Activated CD8-positive, alpha-beta memory T cell treated with anti-CD3 and anti-CD28 coated beads, Interleukin-2, amount 10 ng/mL, durations not matched to agents 7 days and 5 days (primary cell): ENCODE measurements around the gene ANKRD39. TPM values are rescaled to one million over a fixed set of nuclear protein-coding genes. Genes with fewer than 3 reads are reported as not detected.

Experiments used
- ATAC-seq: fragments of 150-1000 bp; cut with Tn5 transposase; one replicate; pipeline ENCODE4 v1.10.0; 2021; ENCODE audit warnings: moderate library complexity
- CTCF ChIA-PET: fragments of 350-600 bp; sonication (Branson Sonifier 250); formaldehyde crosslinking; loops from one replicate; lab custom pipeline; 2021; ENCODE audit warnings: antibody characterized with exemption; lab: Charles Lee
- DNase-seq: peaks from one replicate; pipeline ENCODE4 v3.0.0-alpha.2; 2020
- H3K27ac Mint-ChIP-seq: one replicate; pipeline ENCODE4 v1.8.0; 2021; ENCODE audit warnings: mild to moderate bottlenecking, mixed read lengths
- H3K27me3 Mint-ChIP-seq: one replicate; pipeline ENCODE4 v1.8.0; 2021; ENCODE audit warnings: mixed read lengths
- H3K36me3 Mint-ChIP-seq: one replicate; pipeline ENCODE4 v1.8.0; 2021; ENCODE audit warnings: mild to moderate bottlenecking, mixed read lengths
- H3K4me1 Mint-ChIP-seq: one replicate; pipeline ENCODE4 v1.8.0; 2021; ENCODE audit warnings: mixed read lengths
- H3K4me3 Mint-ChIP-seq: one replicate; pipeline ENCODE4 v1.8.0; 2021; ENCODE audit warnings: mild to moderate bottlenecking, moderate library complexity, mixed read lengths
- H3K9me3 Mint-ChIP-seq: one replicate; pipeline ENCODE4 v1.8.0; 2022; ENCODE audit warnings: low read depth, mixed read lengths
- total RNA-seq, 2 experiments: library from RNA; stranded (reverse); gene quantifications; one replicate each; pipeline ENCODE4 v1.2.3, GENCODE V29; 2021

ANKRD39 gene
- total RNA-seq, 2 experiments from 2014 or later: 32.6 to 42.6 TPM

DNA sequence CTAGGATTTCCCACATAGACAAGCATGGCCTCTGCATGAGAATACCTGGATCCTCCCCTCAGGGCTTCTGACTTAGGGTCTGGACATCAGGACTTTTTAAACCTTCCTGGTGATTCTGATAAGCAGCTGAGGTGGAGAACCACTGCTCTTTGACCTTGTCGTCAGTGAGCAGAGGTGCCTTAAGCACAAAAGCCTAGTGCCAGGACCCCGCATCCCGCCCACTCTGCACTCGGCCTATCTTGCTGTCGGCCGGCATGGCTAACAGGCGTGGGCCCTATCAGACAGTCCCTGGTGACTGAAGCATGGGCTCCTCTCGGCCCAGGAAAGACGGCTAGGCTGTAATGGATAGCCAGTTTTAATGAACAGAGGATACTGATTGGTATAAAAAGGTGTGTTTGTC is 20.2 kb downstream of the ANKRD39 start:
- no peaks in the 10 kb centered on the region for H3K9me3 Mint-ChIP-seq
- H3K4me1 Mint-ChIP-seq: peaks cover 18% of the 10 kb centered on the region
- CTCF ChIA-PET: interaction anchor here (0.6 kb wide), 1 partner anchor 33 kb away, joined by 3 read pairs; no protein-coding TSS in a partner anchor
- no peak overlapping the region for H3K4me3 Mint-ChIP-seq
- H3K36me3 Mint-ChIP-seq: peaks cover 19% of the 10 kb centered on the region
- no peak overlapping the region for H3K27ac Mint-ChIP-seq
- DNase-seq (no peak), ATAC-seq (no peak)
- no peaks in the 10 kb centered on the region for H3K27me3 Mint-ChIP-seq

DNA sequence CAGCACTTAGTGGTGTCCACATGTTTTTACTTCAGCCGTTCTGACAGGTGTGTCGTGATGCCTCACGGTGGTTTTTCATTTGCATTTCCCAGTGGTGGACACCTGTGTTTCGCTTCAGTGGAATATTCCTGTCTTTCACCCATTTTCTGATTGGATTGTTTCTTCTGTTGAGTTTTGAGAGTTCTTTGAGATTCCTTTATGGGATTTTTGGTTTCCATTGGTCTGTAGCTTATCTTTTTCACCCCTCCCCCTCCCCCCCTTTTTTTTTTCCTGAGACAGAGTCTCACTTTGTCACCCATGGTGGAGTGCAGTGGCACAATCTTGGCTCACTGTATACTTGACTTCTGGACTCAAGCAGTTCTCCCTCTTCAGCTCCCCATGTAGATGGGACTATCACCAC is 22.0 kb downstream of the ANKRD39 start:
- Mint-ChIP-seq H3K9me3 (no peaks in the 10 kb centered on the region), H3K27ac (no peak overlapping the region), H3K27me3 (no peaks in the 10 kb centered on the region), H3K36me3 (peaks cover 21% of the 10 kb centered on the region), H3K4me3 (no peak overlapping the region), H3K4me1 (peaks cover 16% of the 10 kb centered on the region)
- ATAC-seq (no peak), DNase-seq (no peak)
- CTCF ChIA-PET: no interaction called here

DNA sequence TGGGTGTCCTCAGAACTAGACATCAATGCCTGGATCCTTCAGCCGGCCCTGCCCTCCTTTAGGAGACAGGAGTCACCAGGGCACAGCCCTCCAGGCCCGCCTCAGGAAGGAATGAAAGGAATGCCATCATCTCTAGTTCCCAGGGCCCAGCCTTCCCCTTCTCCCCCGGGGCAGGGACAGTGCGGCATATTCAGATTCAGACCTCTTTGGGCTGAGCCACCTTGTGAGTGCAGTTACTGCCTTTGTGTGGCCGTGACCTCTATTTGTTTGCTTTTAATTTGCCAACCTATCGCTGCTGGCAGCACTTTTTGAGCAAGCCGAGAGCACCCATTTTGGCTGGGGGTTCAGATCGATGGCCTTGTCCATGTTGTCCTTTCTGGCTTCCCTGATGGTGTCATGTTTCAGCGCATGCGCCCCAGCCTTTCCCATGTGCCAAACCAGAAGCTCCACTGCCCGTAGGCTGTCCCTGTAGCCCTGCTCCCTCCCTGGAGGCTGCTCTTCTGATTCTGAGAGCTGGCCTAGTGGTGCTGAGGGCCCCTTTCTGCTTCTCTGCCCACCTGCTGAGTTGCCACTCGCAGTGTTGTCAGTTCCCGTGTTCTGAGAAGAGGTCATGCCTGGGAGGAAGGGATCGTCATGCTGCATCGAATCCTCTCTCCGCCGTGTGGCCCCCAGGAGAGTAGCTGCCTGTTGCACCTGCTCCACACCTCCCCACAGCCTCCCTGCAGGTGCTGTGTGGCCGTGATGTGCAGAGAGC is 24.9 kb downstream of the ANKRD39 start:
- CTCF ChIA-PET: interaction anchor here (0.6 kb wide), 1 partner anchor 559 kb away, joined by 3 read pairs; no protein-coding TSS in a partner anchor
- DNase-seq: no peak
- H3K36me3 Mint-ChIP-seq: peaks cover 27% of the 10 kb centered on the region

DNA sequence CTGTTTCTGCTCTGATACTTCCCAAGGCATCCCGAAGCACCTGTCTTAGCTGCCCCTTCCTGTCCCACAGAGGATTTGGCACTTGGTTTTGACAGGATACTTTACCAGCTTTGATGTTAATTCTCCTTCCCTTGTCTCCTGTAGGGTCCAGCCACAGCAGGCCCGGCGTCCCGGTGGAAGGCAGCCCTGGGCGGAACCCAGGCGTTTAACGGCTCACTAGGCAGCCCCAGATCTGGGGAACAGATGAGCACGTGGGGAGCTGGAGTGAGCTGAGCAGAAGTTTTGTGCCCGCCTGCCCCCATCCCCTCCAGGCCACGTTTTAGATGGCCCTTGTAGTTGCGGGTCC is 25.4 kb downstream of the ANKRD39 start:
- CTCF ChIA-PET: interaction anchor here (0.6 kb wide), 1 partner anchor 559 kb away, joined by 3 read pairs; no protein-coding TSS in a partner anchor
- H3K27ac Mint-ChIP-seq: no peak overlapping the region
- DNase-seq (no peak), ATAC-seq (no peak)
- no peak overlapping the region for H3K4me3 Mint-ChIP-seq
- H3K9me3 Mint-ChIP-seq: no peaks in the 10 kb centered on the region
- no peaks in the 10 kb centered on the region for H3K27me3 Mint-ChIP-seq
- no peaks in the 10 kb centered on the region for H3K4me1 Mint-ChIP-seq
- H3K36me3 Mint-ChIP-seq: peaks cover 28% of the 10 kb centered on the region

More for the DNA sequence above, 24.9 kb downstream of the ANKRD39 start:
- no peak overlapping the region for H3K27ac Mint-ChIP-seq
- H3K27me3 Mint-ChIP-seq: no peaks in the 10 kb centered on the region
- no peak overlapping the region for H3K4me3 Mint-ChIP-seq
- H3K9me3 Mint-ChIP-seq: no peaks in the 10 kb centered on the region
- no peak for ATAC-seq
- no peaks in the 10 kb centered on the region for H3K4me1 Mint-ChIP-seq

DNA sequence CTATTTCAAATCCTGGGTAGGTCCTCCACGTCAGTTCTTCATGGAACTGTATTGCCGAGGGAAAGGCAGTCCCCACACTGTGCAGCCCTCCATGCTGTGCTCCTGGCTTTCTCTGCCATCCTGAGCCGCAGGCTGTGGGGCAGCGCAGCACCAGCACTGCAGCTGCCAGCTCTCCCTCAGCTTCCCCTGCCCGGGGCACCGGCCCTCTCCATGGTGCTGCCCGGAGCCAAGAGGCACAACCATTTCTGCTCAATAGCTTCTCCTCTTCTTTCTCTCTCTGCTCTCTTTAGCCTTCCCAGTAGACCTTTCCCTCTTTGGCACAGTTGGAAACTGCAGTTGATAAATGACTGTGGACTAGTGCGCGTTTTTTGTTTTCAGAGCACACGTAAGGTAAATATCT is 26.1 kb downstream of the ANKRD39 start:
- no peak overlapping the region for H3K4me3 Mint-ChIP-seq
- no peak overlapping the region for H3K27ac Mint-ChIP-seq
- no peaks in the 10 kb centered on the region for H3K9me3 Mint-ChIP-seq
- H3K4me1 Mint-ChIP-seq: no peaks in the 10 kb centered on the region
- CTCF ChIA-PET: no interaction called here
- DNase-seq: no peak
- ATAC-seq: no peak
- H3K36me3 Mint-ChIP-seq: peaks cover 27% of the 10 kb centered on the region
- H3K27me3 Mint-ChIP-seq: no peaks in the 10 kb centered on the region

DNA sequence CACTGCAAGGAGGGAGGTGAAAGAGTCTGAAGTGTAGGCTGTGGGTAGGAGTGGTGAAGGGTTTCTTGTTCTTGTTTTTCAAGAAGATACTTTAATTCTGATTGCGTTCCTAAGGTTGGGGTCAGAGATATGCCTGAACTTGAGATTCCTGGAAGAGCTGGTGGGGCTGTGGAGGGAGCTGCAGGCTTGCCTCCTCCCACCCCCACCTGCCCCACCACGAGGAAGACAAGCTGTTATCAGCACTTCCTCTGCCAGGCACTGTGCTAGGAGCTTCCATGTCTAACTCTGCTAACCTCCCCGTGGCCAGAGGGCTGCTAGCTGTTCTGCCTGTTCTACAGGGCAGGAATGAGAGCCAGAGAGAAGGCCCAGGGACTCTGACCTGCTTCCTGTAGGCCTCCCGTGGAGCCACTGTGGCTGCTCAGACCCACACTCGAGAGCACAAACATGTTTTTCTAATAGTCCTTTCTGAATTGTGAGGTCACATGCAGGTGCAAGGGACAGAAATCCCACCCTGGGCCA is 27.7 kb downstream of the ANKRD39 start:
- Mint-ChIP-seq H3K36me3 (peaks cover 25% of the 10 kb centered on the region), H3K4me3 (no peak overlapping the region), H3K27ac (peak overlapping the region; percentile 30), H3K27me3 (no peaks in the 10 kb centered on the region), H3K9me3 (no peaks in the 10 kb centered on the region), H3K4me1 (no peaks in the 10 kb centered on the region)
- CTCF ChIA-PET: no interaction called here
- ATAC-seq (no peak), DNase-seq (no peak)

DNA sequence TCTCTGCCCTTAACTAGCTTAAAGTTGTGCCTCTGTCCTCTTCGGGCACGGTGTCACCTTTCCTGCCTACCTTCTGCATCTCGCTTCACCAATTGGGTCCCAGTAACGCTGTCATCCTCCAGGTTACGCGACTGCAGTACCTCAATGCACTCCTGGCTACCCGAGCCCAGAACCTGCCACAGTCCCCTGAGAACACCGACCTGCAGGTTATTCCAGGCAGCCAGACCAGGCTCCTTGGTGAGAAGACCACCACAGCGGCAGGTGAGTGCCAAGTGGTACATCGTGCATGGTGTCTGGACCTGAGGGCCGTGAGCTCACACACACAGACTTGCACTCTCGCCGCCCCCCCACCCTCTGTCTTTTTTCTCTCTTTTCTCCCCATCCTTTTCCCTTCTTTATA is 28.9 kb downstream of the ANKRD39 start:
- H3K9me3 Mint-ChIP-seq: no peaks in the 10 kb centered on the region
- CTCF ChIA-PET: interaction anchor here (1.5 kb wide), 1 partner anchor 122 kb away, joined by 4 read pairs; no protein-coding TSS in a partner anchor
- ATAC-seq (no peak), DNase-seq (no peak)
- no peak overlapping the region for H3K27ac Mint-ChIP-seq
- no peaks in the 10 kb centered on the region for H3K4me1 Mint-ChIP-seq
- no peak overlapping the region for H3K4me3 Mint-ChIP-seq
- no peaks in the 10 kb centered on the region for H3K27me3 Mint-ChIP-seq
- peaks cover 21% of the 10 kb centered on the region for H3K36me3 Mint-ChIP-seq

DNA sequence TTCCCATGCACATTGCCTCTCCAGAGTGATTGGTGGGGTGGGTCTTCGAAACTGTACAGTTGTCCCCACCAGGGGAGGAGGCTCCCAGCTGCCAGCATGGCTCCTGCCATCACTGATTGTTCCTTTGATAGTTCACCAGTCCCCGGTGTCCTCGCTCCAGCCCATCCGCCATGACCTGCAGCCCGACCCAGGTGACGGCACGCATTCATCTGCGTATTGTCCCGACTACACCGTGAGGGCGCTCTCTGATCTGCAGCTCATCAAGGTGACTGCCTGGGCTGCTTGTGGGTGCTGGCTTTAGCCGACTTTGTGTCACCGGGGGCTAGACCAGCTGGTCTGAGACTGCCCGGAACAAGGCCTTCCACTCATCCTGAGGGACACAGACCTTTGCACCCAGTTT is 29.4 kb downstream of the ANKRD39 start:
- DNase-seq (no peak), ATAC-seq (no peak)
- Mint-ChIP-seq H3K27me3 (no peaks in the 10 kb centered on the region), H3K9me3 (no peaks in the 10 kb centered on the region), H3K4me3 (no peak overlapping the region), H3K4me1 (no peaks in the 10 kb centered on the region), H3K27ac (no peak overlapping the region), H3K36me3 (peaks cover 19% of the 10 kb centered on the region)
- CTCF ChIA-PET: interaction anchor here (1.5 kb wide), 1 partner anchor 123 kb away, joined by 4 read pairs; no protein-coding TSS in a partner anchor

DNA sequence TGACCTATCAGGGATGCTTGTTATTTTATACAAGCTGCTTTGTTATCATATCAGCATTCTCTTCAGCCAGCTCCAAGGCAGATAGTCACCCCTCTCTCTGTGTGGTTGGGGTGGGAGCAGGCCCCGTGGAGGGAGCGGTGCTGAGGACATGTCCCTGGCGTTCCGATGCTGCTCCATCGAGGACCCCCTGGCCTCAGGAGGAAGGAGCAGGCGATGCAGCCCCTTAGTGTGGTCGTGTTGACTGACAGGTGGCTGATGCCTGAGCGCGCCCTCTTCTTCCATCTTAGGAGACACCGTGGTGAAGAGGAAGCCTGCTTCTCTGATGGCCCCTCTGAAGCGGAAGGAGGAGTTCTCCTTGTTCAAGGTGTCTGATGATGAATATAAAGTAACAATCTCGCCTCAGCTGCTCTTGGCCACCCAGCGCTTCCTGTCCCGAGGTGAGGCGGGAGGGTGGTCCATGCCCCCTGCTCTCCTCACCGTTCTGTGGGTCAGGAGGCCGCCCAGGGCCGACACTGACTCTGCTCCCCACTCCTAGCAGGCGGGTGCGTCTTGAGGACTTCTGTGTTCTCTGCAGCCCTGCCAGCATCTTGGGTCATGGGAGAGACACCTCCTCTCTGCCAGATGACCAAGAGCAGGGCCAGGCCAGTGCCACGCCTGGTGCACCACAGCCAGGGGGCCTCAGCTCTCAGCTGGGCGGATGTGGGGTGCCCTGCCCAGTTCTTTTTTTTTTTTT is 31.1 kb downstream of the ANKRD39 start:
- Mint-ChIP-seq H3K4me1 (no peaks in the 10 kb centered on the region), H3K4me3 (no peak overlapping the region), H3K27me3 (no peaks in the 10 kb centered on the region), H3K36me3 (peaks cover 15% of the 10 kb centered on the region), H3K27ac (no peak overlapping the region), H3K9me3 (no peaks in the 10 kb centered on the region)
- ATAC-seq (no peak), DNase-seq (no peak)
- CTCF ChIA-PET: no interaction called here

DNA sequence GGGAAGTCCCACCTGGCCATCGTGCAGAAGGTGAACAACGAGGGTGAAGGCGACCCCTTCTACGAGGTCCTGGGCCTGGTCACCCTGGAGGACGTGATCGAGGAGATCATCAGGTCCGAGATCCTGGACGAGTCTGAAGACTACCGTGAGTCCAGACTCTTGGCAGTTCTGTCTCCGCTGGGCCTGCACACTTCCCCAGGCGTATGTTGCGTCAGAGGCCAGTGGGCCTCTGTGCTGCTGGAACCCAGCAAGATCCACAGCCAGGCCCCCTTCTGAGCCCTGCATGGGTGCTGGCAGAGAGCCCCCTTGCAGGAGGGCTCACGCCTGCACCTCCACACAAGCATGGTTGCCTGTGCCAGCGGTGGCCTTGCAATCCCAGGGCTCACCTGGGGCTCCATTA is 32.8 kb downstream of the ANKRD39 start:
- no peaks in the 10 kb centered on the region for H3K27me3 Mint-ChIP-seq
- no peak overlapping the region for H3K27ac Mint-ChIP-seq
- peaks cover 14% of the 10 kb centered on the region for H3K4me1 Mint-ChIP-seq
- DNase-seq: no peak
- ATAC-seq: no peak
- H3K9me3 Mint-ChIP-seq: no peaks in the 10 kb centered on the region
- no peak overlapping the region for H3K4me3 Mint-ChIP-seq
- peaks cover 11% of the 10 kb centered on the region for H3K36me3 Mint-ChIP-seq
- CTCF ChIA-PET: no interaction called here

DNA sequence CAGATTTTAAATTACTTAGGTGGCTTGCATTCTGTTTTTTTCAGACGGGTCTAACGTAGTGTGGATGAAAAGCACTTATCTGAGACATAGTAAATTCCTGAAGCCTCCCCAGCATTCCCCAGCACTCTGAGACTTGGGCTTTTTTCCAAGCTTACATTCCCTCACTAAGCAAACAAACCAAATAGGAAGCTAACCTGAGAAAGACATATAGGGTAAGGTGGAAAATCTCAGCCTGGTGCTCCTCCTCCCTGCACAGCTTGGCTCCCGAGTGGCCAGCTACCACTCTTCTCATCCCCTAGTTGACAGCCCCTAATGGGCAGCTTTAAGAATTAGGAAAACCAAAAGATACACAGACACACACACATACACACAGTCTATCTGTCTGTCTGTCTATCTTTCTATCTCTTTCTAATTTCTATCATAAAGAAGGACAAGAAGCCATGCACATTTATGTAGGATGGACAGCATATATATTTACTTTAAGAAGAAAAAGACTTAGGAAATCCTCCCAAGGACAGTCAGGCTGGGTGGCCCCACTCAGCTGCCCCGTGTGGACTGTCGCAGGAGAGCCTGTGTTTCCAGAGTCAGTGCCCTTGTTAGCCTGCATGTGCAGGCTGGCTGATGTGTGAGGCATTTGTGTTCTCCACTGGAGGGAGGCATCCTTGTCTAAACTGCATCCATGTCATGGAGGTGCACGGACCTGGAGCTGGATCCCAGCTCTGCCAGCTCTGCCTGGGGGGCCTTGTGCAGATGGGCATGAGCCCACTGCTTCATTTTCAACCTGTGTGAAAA is 33.5 kb downstream of the ANKRD39 start:
- no peaks in the 10 kb centered on the region for H3K9me3 Mint-ChIP-seq
- ATAC-seq: no peak
- CTCF ChIA-PET: interaction anchor here (0.8 kb wide), 1 partner anchor 45 kb away, joined by 3 read pairs; no protein-coding TSS in a partner anchor
- H3K36me3 Mint-ChIP-seq: peaks cover 7% of the 10 kb centered on the region
- peak overlapping the region; percentile 10 for H3K27ac Mint-ChIP-seq
- H3K4me1 Mint-ChIP-seq: peaks cover 21% of the 10 kb centered on the region
- no peak for DNase-seq
- no peaks in the 10 kb centered on the region for H3K27me3 Mint-ChIP-seq
- no peak overlapping the region for H3K4me3 Mint-ChIP-seq

DNA sequence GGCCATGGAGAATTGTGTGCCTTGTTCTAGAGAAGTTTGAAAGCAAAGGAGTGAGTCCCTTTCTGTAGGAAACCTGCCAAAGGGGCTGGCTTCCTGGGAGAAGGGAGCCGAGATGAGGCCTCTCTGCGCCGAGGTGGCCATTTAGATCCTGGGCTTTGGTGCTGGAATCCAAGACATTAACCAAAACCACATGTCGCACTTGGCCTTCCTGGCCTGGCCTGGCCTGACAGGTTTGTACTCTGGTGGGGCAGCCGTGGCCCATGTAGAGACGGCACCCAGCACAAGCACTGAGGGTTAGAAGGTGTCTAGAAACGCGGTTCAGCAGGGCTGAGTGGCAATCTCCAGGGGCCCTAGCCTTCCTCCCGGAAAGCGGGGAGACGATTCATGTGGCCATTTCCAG is 34.6 kb downstream of the ANKRD39 start:
- H3K27me3 Mint-ChIP-seq: no peaks in the 10 kb centered on the region
- H3K36me3 Mint-ChIP-seq: peaks cover 8% of the 10 kb centered on the region
- DNase-seq: no peak
- CTCF ChIA-PET: interaction anchor here (1.6 kb wide), 1 partner anchor 35 kb away, joined by 6 read pairs; the partner anchor contains the start of gene ANKRD39
- no peak overlapping the region for H3K4me3 Mint-ChIP-seq
- no peak overlapping the region for H3K27ac Mint-ChIP-seq
- ATAC-seq: no peak
- peaks cover 32% of the 10 kb centered on the region for H3K4me1 Mint-ChIP-seq
- H3K9me3 Mint-ChIP-seq: no peaks in the 10 kb centered on the region

DNA sequence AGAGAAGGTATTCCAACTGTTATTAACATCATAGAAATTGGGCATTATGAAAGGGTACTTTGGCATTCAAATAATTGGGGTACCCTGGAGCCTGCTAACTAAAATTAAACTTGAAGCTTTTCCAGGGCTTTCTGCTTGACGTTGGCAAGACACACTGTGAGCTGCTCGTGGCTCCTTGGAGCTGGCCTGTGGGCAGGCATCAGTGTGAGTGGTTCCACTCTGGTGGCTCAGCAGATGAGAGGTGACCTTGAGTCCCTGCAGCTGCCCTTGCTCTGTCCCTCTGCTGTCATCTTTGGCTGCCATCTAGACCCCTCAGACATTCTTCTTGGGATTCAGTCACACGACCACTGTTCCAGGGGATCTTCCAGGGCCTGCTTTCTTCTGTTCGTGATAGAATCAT is 35.0 kb downstream of the ANKRD39 start:
- Mint-ChIP-seq H3K9me3 (no peaks in the 10 kb centered on the region), H3K27ac (no peak overlapping the region), H3K27me3 (no peaks in the 10 kb centered on the region), H3K36me3 (peaks cover 8% of the 10 kb centered on the region), H3K4me3 (no peak overlapping the region), H3K4me1 (peaks cover 36% of the 10 kb centered on the region)
- CTCF ChIA-PET: interaction anchor here (1.6 kb wide), 1 partner anchor 35 kb away, joined by 6 read pairs; the partner anchor contains the start of gene ANKRD39
- ATAC-seq (no peak), DNase-seq (no peak)
